Suprapubic skin (tissue), 3 donors: ENCODE measurements around the gene CLEC4C.

Experiments
- EP300 ChIP-seq: sonication (generic); formaldehyde crosslinking; IDR thresholded peaks from one replicate; pipeline ENCODE4 v1.6.1; 2017; ENCODE audit warnings: antibody characterized with exemption
- POLR2A ChIP-seq, 2 donors: fragments of 450-650 bp; IDR thresholded peaks; one replicate each; pipeline ENCODE4 v1.6.1; 2017; ENCODE audit warnings: antibody characterized with exemption in 2 of 2, mild to moderate bottlenecking in 2 of 2, moderate library complexity in 2 of 2
- TF ChIP-seq, protein P1 (sequence below), 2 donors: fragments of 200-600 bp in 1 of 2; fragments of 450-650 bp in 1 of 2; sonication (generic) in 1 of 2; IDR thresholded peaks; one replicate each; pipeline ENCODE4 v1.5.1; 2016 to 2019; ENCODE audit warnings: antibody characterized with exemption in 2 of 2, mild to moderate bottlenecking in 1 of 2, moderate library complexity in 1 of 2

DNA sequence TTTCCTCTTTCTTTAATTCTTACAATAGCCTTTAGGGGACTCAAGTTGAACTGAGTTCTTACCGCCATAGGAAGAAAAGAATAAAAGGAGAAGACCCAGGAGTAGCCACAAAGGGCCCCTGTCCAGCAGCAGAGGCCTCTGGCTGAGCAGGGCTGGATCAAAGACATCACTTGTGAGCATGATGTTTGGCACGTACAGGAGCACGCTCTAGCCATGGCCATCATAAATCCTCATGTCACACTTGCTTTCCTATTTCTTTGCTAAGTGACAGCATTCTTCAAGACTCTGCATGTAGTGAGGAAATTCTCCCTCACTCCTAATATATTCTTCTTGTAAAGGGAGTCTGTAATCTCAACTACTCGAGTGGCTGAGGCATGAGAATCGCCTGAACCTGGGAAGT is 15.7 kb downstream of the CLEC4C start:
- TF ChIP-seq, protein P1, sequence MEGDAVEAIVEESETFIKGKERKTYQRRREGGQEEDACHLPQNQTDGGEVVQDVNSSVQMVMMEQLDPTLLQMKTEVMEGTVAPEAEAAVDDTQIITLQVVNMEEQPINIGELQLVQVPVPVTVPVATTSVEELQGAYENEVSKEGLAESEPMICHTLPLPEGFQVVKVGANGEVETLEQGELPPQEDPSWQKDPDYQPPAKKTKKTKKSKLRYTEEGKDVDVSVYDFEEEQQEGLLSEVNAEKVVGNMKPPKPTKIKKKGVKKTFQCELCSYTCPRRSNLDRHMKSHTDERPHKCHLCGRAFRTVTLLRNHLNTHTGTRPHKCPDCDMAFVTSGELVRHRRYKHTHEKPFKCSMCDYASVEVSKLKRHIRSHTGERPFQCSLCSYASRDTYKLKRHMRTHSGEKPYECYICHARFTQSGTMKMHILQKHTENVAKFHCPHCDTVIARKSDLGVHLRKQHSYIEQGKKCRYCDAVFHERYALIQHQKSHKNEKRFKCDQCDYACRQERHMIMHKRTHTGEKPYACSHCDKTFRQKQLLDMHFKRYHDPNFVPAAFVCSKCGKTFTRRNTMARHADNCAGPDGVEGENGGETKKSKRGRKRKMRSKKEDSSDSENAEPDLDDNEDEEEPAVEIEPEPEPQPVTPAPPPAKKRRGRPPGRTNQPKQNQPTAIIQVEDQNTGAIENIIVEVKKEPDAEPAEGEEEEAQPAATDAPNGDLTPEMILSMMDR (IDR thresholded peaks at IDR 0.05): no peak
- TF ChIP-seq EP300: no peak
- TF ChIP-seq POLR2A (IDR thresholded peaks at IDR 0.05): no peak
